ENCODE measurements around the gene BAIAP2L1. TPM values are rescaled to one million over a fixed set of nuclear protein-coding genes. Genes with fewer than 3 reads are reported as not detected.

Gene BAIAP2L1
- total RNA-seq, 1 donor from 2014 or later = 6.4 TPM

DNA sequence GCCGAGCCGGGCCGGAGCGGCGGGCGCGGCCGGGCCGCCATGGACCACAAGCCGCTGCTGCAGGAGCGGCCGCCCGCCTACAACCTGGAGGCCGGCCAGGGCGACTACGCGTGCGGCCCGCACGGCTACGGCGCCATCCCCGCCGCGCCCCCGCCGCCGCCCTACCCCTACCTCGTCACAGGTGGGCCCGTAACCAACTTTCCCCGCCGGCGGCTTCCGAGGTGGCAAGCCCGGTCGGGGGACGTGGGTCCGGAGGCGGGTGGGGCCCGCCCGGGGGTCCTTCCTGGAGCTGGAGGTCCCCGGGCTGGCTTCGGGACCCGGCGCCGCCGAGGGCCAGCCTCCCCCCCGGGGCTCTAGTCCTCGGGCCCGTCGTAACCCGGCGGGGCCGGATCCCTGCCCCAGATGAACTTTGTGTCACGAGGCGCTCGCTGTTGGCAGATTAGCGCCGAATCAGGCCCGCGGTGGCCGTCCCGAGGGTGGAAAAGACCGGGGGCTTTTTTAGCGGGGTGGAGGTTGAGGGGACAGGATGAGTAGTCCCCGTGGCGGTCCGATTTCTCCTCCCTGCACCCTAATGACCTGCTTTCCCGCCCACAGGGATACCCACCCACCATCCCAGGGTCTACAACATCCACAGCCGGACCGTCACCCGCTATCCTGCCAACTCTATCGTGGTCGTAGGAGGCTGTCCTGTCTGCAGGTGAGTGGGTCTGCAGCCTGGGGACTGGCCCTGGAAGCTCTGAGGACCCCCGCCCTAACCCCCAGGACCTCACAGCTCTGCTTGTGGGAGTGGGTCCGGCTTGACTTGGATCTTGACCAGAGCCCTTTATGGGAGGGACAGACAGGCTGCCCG lies 118.9 kb downstream of the BAIAP2L1 start:
- no peak for DNase-seq (ENCODE audit: extremely low read depth, low read depth, low spot score)

DNA sequence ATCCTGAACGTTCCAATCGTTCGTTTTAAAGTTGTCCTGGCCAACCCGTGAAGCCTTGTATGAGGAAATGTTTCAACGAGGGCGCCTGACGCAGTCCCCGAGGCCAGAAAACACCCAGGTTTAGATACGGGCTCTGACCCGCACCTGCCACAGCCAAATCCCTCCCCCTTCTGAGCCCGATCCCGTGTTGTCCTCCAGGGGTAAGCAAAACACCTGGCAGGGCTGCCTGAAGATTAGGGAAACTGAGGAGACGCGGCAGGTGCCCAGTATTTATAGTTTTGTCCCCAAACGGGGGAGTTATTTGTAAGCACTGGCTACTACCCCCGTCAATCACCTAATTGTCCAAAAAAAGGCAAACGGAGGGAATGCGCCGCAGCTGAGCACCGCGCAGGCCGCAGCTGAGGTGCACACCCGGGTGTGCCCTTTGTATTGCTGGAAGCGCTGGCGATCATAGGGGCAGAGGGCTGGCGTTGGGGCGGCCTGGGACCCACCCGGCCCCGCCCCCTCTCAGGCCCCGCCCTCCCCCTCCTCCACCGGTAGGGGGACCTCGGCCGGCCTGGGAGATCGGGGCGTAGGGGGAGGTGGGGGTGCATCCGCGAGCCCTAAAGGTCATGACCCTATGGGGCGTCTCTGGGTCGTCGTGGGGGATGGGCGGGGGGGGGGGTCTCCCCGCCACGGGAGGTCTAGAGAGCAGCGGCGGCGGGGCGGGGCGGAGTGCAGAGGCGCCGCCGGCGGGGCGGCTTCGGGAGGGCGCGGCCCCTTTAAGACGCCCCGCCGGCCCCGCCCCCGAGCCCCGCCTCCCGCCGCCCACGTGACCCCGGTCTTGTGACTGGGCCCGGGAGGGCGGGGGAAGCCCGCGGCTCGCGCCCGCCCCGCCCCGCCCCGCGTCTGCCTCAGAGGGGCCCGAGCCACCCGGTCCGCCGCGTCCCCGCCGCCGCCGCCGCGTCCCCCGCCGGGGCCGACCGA lies 119.8 kb downstream of the BAIAP2L1 start, which contains the start of gene BRI3:
TSS of gene BRI3 (plus strand) at position 896 of the 966 bp plus-strand sequence. CDS start 110 bp downstream, outside the sequence.
- no peak for DNase-seq (ENCODE audit: extremely low read depth, low read depth, low spot score)

DNA sequence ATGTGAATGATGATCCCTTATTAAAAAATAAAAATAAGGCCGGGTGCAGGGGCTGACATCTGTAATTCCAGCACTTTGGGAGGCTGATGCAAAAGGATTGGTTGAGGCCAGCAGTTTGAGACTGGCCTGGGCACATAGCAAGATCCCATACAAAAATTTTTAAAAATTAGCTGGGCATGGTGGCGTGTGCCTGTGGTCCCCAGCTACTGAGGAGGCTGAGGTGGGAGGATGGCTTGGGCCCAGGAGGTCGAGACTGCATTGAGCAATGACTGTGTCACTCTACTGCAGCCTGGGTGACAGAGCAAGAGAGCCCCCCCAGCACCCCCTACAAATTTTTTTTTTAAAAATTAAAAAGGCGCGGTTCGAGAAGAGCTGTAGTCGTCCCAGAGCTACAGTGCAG lies 120.6 kb downstream of the BAIAP2L1 start:
- no peak for DNase-seq (ENCODE audit: extremely low read depth, low read depth, low spot score)

DNA sequence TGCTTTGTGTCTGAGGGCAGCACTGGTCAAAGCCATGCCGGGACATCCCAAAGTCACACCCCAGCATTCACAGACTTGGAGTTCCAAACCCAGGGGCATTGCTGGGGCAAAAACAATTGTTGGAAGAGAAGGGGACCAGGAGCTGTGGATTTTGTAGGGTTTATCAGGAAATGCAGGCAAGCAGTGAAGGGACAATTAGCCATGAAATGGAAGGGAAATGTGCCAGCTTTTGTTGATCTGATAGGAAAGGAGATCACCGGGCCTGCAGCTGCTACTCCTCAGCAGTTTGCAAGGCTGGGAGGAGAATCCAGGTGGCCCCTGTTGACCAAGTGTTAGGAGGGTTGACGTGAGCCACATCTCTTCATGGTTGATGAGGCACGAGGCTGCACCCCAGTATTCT lies 122.0 kb downstream of the BAIAP2L1 start:
- DNase-seq (ENCODE audit: extremely low read depth, low read depth, low spot score) = no peak

DNA sequence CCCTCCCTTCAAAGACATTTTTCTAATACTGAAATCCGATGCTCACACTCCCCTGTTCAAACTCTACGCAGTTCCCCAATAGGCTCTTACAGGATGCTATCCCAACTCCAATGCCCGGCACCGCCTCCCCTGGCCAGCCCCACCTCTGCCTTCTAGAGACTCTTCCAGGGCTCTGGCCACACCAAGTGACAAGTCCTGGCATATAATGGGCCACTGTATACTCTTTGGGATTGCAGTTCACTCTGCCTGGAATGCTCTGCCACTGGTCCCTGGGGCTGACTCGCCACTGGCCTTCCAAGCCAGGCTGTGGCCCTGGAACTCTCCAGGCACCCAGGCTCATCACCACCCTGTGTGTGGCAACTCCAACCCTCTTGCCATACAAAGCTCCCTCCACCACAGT lies 122.5 kb downstream of the BAIAP2L1 start:
- no peak for DNase-seq (ENCODE audit: extremely low read depth, low read depth, low spot score)

DNA sequence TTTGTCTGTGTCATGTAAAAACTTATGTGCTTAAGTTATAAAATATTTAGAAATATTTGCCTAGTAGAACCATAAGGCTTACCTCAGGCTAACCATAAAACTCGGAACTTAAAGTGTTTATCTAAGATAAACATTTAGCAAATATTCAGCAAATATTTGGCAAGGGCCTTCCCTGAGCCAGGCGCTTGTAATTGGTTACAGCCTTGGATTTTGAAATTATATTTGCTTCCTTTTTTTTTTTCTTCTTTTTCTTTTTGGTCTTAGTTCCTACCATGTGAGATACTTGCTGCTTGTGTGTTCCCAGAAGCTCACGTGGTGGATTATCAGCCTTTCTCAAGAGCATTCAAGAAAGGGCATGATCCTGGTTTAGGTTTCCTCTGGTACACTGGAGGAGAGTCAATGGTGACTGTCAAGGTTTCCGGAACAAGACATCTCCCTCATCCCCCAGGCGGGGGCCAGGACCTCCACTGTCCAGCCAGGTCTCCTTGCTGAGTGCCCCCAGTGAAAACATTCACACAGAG lies 124.6 kb downstream of the BAIAP2L1 start:
- no peak for DNase-seq (ENCODE audit: extremely low read depth, low read depth, low spot score)

DNA sequence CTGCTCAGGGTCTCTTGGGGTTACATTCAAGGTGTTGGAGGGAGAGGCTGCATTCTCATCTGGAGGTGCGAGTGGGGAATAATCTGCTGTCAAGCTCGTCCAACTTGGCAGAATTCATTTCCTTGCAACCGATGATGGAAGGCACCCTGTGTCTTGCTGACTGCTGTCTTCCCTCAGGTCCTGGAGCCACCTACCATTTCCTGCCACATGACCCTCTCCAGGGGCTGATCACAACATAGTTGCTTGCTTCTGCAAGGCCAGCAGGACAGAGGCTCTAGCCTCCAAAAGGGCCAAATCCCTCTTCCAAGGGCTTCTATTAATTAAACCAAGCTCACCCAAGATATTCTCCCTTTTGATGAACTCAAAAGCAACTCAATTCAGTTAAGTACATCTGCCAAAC lies 133.6 kb downstream of the BAIAP2L1 start:
- DNase-seq (ENCODE audit: extremely low read depth, low read depth, low spot score) = no peak

DNA sequence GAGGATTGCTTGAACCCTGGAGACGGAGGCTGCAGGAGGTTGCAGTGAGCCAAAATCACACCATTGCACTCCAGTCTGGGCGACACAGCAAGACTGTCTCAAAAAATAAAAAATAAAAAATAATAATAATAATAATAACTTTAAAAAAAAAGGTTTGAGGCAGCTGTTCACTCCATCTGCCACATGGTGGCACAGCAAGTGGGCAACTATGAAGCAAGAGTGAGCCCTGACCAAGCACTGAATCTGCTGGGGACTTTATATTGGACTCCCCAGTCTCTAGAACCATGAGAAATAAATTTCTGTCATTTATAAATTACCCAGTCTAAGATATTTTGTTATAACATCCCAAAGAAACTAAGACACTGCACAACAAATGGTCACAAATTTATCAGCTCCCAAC lies 134.1 kb downstream of the BAIAP2L1 start:
- DNase-seq (ENCODE audit: extremely low read depth, low read depth, low spot score) = no peak

DNA sequence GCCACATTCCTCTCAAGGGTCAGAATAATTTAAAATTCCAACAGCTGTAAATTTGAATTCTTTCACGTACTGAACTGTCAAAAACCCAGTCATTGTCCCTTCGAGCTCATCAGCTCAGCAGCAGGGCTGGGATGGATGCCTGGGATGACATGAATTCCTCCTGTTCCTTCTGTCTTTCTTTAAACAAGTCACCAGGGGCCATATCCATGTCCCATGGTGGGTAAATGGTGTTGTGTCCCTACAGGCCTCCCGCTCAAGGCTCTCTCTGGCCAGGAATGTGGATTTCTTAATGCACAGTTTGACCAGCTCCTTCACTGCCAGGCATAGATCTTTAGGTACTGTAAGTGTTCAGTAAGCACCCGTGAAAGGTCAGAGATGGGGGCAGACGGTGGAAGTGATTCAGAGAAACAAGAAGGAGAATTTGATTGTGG lies 135.0 kb downstream of the BAIAP2L1 start:
- no peak for DNase-seq (ENCODE audit: extremely low read depth, low read depth, low spot score)

DNA sequence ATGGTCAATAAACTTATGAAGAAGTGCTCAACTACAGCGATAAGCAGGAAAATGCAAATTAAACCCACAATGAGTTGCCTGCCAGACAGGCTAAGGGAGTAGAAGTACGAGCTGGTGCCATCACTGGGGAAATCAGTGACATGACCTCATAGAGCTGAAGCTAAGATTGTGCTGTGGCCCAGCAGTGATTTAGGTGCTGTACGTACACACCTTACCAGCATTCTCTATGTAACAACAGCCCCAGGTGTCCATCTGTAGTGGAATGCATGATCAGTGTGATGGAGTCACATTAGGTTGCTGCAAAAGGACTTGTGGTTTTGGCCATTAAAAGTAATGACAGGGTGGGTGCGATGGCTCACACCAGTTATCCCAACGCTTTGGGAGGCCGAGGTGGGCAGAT lies 143.2 kb downstream of the BAIAP2L1 start:
- no peak for DNase-seq (ENCODE audit: extremely low read depth, low read depth, low spot score)

DNA sequence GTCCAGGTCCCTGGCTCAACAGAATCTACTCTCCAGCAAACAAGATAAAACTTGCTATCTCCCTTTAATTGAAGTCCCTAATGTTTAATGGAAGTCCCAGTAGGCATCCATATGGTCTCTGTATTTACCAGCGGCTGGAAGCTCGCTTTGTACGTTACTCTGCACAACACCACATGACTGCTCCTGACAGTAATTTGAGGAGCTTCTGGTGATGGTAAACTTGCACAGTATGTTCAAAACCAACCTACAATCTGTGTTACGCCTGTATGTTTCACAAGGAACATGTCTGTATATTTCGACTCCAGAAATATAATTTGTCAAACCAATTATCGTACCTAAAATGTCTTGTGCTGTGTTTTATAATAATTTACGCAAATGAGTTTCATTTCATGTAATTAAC lies 144.5 kb downstream of the BAIAP2L1 start:
- no peak for DNase-seq (ENCODE audit: extremely low read depth, low read depth, low spot score)

DNA sequence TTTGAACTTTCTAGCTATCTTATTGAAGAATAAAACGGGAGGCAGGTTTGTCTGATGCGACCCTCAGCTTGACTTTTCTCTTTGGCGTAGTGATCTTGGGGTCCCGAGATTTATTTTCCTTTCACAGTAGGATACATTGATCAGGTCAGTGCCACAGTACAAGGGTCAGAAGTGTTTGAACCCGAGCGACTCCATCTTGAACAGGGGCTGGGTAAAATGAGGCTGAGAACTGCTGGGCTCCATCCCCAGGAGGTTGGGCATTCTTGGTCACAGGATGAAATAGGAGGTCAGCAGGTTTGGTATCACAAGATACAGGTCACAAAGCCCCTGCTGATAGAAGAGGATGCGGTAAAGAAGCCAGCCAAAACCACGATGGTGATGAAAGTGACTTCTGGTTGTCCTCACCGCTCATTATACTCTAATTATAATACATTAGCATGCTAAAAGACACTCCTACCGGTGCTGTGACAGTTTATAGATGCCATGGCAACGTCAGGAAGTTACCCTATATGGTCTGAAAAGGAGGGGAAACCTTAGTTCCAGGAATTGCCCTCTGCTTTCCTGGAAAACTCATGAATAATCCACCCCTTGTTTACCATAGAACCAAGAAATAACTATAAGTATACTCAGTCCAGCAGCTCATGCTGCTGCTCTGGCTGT lies 145.8 kb downstream of the BAIAP2L1 start:
- DNase-seq (ENCODE audit: extremely low read depth, low read depth, low spot score) = no peak

DNA sequence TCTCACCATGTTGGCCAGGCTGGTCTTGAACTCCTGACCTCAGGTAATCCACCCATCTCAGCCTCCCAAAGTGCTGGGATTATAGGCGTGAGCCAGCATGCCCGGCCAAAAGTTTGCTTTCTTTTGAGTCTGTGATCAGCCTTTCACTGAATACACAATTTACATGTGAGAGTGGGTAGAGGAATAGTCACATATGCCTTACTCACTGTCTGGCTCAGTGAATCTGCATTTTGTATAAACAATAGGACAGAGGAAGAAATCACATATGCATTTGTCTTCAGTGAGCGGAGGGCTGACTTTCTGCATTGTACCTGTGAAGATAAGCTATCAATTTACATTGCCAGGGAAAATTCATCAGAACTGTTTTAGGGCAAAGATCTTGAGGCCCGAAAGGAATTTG lies 146.4 kb downstream of the BAIAP2L1 start:
- DNase-seq (ENCODE audit: extremely low read depth, low read depth, low spot score) = no peak

DNA sequence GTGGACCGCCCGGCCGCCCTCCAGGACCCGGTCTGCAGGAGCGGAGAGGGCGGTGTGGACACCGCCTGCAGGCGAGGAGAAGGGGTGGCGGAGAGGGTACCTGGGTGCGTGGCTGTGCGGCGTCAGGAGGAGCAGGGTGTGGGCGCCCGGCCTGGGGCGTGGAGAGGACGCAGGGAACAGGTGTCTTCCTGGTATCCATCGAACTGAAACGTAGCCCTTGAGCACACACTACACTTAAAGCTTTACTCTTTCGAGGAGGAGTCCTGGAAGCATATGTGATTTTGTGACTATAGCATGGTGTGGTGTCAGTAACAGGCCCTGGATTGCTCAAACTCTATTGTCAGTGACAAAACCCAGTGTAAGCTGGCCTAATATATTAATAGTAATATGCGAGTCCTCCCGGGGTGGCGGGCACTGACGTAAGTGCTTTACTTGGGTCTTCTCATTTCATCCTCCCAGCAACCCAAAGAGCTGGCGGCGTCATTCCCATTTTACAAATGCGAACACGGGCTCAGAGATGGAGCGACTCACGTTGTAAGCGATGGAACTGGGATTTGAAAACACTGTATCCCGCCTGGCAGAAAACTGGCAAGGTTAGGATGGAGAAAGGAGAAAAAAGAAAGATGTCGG lies 148.3 kb downstream of the BAIAP2L1 start:
- DNase-seq (ENCODE audit: extremely low read depth, low read depth, low spot score) = no peak

DNA sequence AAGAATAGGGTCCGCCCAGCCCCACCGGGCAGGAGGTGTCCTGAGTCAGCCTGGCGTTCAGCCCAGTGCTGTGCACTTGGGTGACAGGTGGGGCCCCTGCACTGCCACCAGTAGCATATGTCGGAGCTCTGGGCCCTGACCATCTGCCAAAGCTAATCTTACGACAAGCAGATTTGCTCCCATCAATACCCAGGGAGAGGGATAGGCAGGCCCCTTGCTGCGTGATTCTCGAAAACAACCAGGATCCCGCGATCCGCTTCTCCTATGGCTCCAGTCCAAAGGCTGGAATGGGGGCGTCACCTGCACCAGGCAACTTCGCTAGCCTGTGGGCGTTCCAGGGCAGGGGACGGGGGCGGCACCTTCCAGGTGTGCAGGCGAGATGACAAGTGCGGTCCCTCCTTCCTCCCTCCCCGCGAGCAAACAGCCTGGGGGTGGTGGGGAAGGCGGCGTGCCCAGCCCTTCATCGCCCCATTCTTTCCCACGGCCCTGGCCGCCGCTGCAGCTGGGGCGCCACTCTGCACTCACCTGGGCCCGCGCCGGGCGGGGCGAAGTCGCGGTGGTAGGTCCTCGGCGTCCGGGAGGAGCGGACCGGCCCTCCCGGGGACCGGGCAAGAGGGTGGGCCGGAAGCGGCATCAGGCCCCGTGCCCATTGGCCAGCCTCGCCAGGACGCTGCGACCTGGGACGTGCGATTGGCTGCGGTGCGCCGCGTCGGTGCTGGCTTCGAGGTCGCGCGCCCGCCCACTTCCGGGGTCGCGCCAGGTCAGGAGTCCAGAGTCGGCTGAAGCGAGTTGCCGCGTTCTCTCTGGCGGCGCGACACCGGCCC lies 149.1 kb downstream of the BAIAP2L1 start, which contains the start of gene TECPR1:
TSS of gene TECPR1 (minus strand) at position 632 of the 824 bp plus-strand sequence. CDS start 6,086 bp downstream, outside the sequence.
- no peak for DNase-seq (ENCODE audit: extremely low read depth, low read depth, low spot score)

DNA sequence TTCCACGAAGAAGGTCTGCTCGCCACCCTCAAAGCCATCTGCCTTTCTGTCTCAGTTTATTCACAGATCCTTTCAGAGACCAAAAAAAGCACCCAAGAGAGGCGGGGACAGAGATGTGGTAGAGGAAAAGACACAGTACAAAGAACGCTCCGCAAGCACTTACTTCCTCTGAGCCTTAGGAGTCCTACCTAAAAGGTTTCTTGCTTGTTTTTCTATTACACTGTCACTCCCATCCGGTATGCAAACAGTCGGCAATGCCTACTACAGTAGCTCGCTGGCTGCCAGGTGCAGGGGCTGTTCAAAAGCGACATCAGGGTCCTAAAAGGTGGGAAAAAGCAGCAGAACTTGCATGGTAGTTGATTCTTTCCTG lies 149.7 kb downstream of the BAIAP2L1 start:
- DNase-seq (ENCODE audit: extremely low read depth, low read depth, low spot score) = no peak

DNA sequence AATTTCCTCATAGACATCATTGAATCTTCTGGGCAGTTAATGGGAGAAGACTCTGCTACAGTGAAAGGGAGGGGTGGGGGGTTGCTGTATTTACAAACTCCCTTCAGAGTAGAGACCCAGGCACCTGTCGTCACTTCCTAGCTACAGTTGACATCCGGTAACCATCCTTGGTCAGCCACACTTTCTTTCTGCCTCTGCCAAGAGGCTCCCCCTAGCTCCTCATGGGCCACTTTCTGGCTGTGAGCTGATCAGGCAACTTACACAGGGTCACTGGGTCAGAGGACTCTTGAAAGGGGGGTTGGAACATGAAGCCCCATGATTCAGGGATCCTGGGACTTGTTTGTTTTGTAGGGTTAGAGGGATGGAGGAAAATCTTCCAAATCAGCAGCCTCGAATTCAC lies 150.1 kb downstream of the BAIAP2L1 start:
- DNase-seq (ENCODE audit: extremely low read depth, low read depth, low spot score) = no peak

DNA sequence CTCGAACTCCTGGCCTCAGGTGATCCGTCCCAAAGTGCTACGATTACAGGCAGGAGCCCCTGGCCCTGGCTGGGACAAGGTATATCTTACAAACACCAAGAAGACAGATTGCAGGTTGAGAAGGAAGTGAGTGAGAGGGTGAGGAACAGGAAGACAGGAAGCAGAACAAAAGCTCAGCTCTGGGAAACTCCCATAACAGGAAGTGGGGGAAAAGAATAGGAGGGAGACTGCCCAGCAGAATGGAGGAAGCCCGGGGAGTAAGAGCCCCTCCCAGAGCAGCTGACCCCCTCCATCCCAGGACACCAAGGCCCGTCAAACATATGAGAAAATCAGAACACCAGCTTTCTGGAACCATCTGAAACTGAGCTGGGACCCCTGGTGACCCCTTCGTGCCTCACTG lies 151.8 kb downstream of the BAIAP2L1 start:
- DNase-seq (ENCODE audit: extremely low read depth, low read depth, low spot score) = no peak

DNA sequence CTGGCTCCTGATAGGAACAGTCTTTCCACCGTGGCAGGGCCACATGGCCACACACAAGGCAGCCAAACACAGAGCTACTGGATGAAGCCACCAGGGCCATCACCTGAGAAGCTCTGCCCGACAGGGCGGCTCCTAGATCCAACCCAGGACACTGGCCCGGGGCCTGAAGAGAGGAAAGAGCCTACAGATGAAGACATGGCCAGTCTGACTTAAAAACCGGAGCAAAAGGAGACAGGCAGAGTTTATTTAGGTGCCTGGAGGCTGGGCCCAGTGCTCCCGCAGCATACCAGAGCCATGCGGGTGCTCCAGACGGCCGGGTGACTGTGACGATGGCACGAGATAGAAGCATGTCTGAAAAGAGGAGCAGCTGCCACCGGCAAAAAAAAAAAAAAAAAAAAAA lies 152.7 kb downstream of the BAIAP2L1 start:
- DNase-seq (ENCODE audit: extremely low read depth, low read depth, low spot score) = no peak
